ENCODE measurements around the gene PKDREJ.
"Not testable (repeated sequence)": the region's sequence is repeated elsewhere in the genome, so short reads cannot be mapped to it uniquely, and the experiment has no call there.

Gene PKDREJ, protein sequence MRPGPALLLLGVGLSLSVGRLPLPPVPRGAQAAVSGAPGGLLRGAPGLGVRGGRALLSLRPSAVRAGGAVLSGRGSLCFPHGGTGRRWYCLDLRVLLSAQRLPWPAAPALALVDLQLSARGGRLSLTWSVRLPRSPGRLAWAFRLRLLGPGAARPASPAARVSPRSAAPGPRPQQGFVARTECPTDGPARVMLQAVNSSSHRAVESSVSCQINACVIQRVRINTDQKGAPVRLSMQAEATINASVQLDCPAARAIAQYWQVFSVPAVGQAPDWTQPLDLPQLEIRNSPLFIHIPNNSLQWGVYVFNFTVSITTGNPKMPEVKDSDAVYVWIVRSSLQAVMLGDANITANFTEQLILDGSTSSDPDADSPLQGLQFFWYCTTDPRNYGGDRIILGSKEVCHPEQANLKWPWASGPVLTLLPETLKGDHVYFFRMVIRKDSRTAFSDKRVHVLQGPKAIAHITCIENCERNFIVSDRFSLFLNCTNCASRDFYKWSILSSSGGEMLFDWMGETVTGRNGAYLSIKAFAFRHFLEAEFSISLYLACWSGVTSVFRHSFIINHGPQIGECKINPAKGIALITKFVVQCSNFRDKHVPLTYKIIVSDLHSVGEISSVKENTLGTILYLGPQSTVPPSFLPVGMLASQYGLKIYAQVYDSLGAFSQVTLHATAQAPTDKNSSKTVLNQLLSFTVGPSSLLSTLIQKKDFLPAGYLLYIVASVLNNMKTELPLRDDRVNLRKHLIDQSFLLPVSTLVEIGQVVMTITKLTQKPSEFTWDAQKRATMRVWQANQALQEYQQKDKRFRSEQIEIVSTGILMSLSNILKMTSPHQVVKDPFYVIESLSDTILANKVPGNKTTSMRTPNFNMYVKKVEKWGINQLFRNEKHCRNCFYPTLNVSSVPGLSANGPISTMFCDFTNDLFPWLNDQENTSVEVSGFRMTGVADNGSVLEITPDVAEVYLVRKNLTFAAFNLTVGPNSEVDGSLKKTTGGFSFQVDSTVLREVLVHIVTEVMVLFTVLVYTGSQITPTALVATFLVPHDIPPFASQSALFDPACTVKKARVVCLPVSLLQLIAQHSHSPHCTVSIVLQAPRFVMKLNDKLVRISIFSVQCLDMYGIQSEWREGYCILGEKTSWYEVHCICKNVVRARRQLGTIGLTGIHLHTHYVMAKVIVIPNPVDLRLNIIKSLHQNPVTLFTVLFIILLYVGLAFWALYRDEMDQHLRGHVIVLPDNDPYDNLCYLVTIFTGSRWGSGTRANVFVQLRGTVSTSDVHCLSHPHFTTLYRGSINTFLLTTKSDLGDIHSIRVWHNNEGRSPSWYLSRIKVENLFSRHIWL (N-terminal part only)

DNA sequence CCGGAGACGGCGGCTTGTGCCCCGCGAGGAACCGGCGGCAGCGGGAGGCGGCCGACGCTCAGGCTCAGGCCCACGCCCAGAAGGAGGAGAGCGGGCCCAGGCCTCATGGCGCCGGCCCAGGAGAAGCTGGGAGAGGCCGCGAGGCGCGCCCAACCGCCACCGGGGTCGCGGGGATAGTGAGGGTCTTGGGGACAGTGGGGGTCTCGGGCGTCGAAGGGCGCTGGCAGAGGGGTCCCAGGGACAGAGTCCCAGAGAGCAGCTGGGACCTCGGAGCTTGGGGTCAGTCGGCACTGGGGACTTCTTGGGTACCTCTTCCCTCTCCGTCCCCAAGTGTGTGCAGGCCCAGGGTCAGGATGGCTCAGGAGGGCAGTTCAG is at the start of gene PKDREJ:
Gene PKDREJ, minus strand, starts transcription at position 128 of the 375 bp plus-strand sequence. Its CDS starts 21 bp downstream, at position 107.
- H3K36me3 ChIP-seq (replicated peaks; ENCODE audit: insufficient read depth, low read length): no peaks in the 10 kb centered on the region
- H4K20me1 ChIP-seq (ENCODE audit: insufficient read depth, low read length): no peaks in the 10 kb centered on the region
- no peak within 1 kb of the TSS for H3K27ac ChIP-seq (ENCODE audit: low read length)
- H3K9ac ChIP-seq (ENCODE audit: low read length): no peak within 1 kb of the TSS
- no peaks in the 10 kb centered on the region for H3K9me2 ChIP-seq (replicated peaks; ENCODE audit: insufficient read depth, low read length)
- peaks cover 35% of the 10 kb centered on the region for H3K27me3 ChIP-seq (replicated peaks; ENCODE audit: insufficient read depth, low read length)
- no peaks in the 10 kb centered on the region for H3F3A ChIP-seq (ENCODE audit: insufficient read depth, low read length)
- DNase-seq: no peak
- no peak within 1 kb of the TSS for H3K4me3 ChIP-seq (ENCODE audit: low read length)
- no peaks in the 10 kb centered on the region; the same call in 1 of the 2 replicates for H3K4me1 ChIP-seq (ENCODE audit: low read length)
- no peaks in the 10 kb centered on the region for H3K9me3 ChIP-seq (replicated peaks; ENCODE audit: insufficient read depth, low read length)
- H3K4me2 ChIP-seq (ENCODE audit: low read depth, low read length): no peak within 1 kb of the TSS
- no peaks in the 10 kb centered on the region for H3K79me2 ChIP-seq (ENCODE audit: low read length)
- TF ChIP-seq EZH2phosphoT487 (IDR thresholded peaks at IDR 0.05; ENCODE audit: low read length) (no peak), EZH2 (optimal IDR thresholded peaks at IDR 0.05; ENCODE audit: low read depth, low read length) (no peak)
- TF ChIP-seq, protein P1, sequence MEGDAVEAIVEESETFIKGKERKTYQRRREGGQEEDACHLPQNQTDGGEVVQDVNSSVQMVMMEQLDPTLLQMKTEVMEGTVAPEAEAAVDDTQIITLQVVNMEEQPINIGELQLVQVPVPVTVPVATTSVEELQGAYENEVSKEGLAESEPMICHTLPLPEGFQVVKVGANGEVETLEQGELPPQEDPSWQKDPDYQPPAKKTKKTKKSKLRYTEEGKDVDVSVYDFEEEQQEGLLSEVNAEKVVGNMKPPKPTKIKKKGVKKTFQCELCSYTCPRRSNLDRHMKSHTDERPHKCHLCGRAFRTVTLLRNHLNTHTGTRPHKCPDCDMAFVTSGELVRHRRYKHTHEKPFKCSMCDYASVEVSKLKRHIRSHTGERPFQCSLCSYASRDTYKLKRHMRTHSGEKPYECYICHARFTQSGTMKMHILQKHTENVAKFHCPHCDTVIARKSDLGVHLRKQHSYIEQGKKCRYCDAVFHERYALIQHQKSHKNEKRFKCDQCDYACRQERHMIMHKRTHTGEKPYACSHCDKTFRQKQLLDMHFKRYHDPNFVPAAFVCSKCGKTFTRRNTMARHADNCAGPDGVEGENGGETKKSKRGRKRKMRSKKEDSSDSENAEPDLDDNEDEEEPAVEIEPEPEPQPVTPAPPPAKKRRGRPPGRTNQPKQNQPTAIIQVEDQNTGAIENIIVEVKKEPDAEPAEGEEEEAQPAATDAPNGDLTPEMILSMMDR (IDR thresholded peaks at IDR 0.05; ENCODE audit: low read length): no peak
- no peak within 1 kb of the TSS for H2AFZ ChIP-seq (ENCODE audit: low read length)

GRCh38 chr22:46312848-46313247 is 49.7 kb upstream of the PKDREJ start:
- not testable (repeated sequence) for H2AFZ ChIP-seq (ENCODE audit: low read length); H3K4me1 ChIP-seq (ENCODE audit: low read length); H3K9me2 ChIP-seq (replicated peaks; ENCODE audit: insufficient read depth, low read length); H3K4me3 ChIP-seq (ENCODE audit: low read length); H3K27me3 ChIP-seq (replicated peaks; ENCODE audit: insufficient read depth, low read length); H3F3A ChIP-seq (ENCODE audit: insufficient read depth, low read length); DNase-seq; H3K9me3 ChIP-seq (replicated peaks; ENCODE audit: insufficient read depth, low read length); H4K20me1 ChIP-seq (ENCODE audit: insufficient read depth, low read length); H3K4me2 ChIP-seq (ENCODE audit: low read depth, low read length); H3K27ac ChIP-seq (ENCODE audit: low read length); H3K9ac ChIP-seq (ENCODE audit: low read length)
- Histone ChIP-seq H3K79me2 (ENCODE audit: low read length) (peaks cover 67% of the 10 kb centered on the region), H3K36me3 (replicated peaks; ENCODE audit: insufficient read depth, low read length) (peaks cover 13% of the 10 kb centered on the region)

DNA sequence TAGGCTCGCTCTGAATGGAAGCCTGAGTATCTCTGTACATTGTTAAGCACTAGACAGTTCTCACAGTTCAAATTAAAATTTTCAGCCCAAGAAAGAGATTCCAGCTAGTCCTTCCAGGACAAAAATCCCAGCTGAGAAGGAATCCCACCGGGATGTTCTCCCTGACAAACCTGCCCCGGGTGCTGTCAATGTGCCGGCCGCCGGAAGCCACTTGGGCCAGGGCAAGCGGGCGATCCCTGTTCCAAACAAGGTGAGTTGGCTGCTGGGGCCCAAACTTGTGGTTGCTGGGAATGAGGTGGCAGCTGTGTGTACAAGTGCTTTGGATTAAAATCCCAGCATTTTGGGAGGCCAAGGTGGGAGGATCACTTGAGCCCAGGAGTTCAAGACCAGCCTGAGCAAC is 48.9 kb upstream of the PKDREJ start:
- Histone ChIP-seq H3K27me3 (replicated peaks; ENCODE audit: insufficient read depth, low read length) (no peaks in the 10 kb centered on the region), H3K9me3 (replicated peaks; ENCODE audit: insufficient read depth, low read length) (no peaks in the 10 kb centered on the region), H3K79me2 (ENCODE audit: low read length) (peaks cover 67% of the 10 kb centered on the region), H2AFZ (ENCODE audit: low read length) (no peak overlapping the region), H3K4me1 (ENCODE audit: low read length) (no peaks in the 10 kb centered on the region), H3K4me2 (ENCODE audit: low read depth, low read length) (no peak overlapping the region), H3K9me2 (replicated peaks; ENCODE audit: insufficient read depth, low read length) (no peaks in the 10 kb centered on the region), H3F3A (ENCODE audit: insufficient read depth, low read length) (no peaks in the 10 kb centered on the region), H3K36me3 (replicated peaks; ENCODE audit: insufficient read depth, low read length) (peaks cover 14% of the 10 kb centered on the region), H3K27ac (ENCODE audit: low read length) (no peak overlapping the region), H3K9ac (ENCODE audit: low read length) (no peak overlapping the region), H3K4me3 (ENCODE audit: low read length) (no peak overlapping the region), H4K20me1 (ENCODE audit: insufficient read depth, low read length) (no peaks in the 10 kb centered on the region)
- TF ChIP-seq, protein P1 (IDR thresholded peaks at IDR 0.05; ENCODE audit: low read length): no peak
- TF ChIP-seq EZH2 (optimal IDR thresholded peaks at IDR 0.05; ENCODE audit: low read depth, low read length) (no peak), EZH2phosphoT487 (IDR thresholded peaks at IDR 0.05; ENCODE audit: low read length) (no peak)
- no peak for DNase-seq

Data from MM.1S (cell line).